GM21526 (cell line): ENCODE results near the gene NUDC.

Experiments
- ATAC-seq: cut with Tn5 transposase; IDR thresholded peaks from one replicate; pipeline ENCODE4 v1.9.1; 2021; ENCODE audit warnings: moderate library complexity; ENCODE audit not compliant: unreplicated experiment, low FRiP score

The NUDC gene

GRCh38 chr1:26949266-26949925 is 27.9 kb downstream of the NUDC start:
- no peak for ATAC-seq

DNA sequence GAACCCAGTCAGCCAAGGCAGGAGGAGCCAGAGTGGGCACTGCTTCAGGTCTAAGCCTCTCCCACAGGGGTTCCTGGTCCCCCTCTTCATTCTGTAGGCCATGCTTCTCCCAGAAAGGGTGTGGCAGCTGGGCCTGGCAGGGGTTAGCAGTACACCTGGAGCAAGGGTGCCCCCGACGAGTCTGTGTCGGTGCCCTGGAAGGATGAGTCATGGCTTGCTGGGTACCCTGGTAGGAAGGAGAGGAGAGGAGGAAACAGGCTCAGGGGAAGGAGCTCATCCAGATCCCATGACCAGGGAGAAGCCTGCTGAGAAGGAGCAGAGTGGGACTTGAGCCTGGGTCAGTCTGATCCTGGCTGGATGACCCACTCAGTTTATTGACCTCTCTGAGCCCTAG is 28.4 kb downstream of the NUDC start:
- no peak for ATAC-seq

- no peak for ATAC-seq
Measured at GRCh38 chr1:26950602-26951001, 29.1 kb downstream of the NUDC start.

DNA sequence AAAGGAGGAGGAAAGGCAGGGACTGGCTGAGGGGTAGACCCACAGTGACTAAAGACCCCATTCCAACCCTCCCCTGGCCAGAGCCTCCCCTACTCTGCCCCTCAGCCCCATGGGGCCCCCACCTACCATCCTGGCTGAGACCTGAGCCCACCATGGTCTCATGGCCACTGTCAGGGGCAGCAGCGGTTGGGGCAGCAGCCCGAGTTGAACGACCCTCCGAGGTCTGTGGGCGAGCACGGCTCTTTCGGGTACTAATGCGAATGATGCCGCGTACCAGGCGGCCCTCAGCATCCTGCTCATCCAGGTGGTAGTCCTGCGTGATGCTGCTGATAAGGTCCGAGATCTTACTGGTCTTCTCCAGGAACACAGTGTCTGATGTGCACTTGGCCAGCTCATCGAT is 29.7 kb downstream of the NUDC start:
- no peak for ATAC-seq

DNA sequence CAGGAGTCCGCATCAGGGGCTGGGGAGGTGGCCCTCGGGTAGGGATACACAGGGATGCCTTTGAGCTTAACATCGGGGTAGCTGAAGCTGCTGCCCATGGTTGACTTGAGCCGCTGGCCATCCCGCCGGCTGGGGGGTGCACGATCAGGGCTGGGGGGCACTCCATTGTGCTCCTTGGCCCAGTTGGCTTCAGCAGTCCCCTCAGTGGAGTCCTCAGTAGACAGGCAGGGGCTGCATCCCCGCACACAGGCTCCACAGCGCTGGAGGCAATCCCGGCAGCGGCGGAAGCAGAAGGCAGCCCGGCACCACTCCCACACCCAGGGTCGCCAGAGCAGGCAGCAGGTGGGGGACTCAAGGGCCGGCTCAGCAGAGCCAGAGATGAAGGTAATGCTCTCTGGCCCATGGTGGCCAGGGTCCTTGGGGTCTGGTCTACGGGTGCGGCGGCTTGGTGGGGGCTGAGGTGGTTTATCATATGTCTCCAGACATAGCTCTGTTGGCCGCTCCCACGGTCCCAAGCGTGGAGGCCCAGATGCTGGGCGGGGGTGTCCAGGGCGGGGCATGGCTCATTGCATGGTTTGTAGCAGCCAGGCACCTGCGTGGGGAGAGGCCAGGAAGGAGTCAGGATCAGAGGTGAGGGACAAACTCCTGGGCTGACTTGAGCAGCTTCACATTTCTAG is 30.4 kb downstream of the NUDC start:
- ATAC-seq = no peak

DNA sequence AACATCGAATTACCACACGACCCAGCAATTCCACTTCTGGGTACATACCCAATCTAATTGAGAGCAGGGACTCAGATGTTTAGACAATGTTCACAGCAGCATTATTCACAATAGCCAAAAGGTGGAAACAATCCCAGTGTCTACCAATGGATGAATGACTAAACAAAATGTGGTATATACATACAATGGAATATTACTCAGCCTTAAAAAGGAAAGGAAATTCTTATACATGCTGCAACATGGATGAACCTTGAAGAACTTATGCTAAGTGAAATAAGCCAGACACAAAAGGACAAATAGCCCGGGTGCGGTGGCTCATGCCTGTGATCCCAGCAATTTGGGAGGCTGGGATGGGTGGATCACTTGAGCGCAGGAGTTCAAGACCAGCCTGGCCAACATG is 31.8 kb downstream of the NUDC start:
- ATAC-seq = no peak

DNA sequence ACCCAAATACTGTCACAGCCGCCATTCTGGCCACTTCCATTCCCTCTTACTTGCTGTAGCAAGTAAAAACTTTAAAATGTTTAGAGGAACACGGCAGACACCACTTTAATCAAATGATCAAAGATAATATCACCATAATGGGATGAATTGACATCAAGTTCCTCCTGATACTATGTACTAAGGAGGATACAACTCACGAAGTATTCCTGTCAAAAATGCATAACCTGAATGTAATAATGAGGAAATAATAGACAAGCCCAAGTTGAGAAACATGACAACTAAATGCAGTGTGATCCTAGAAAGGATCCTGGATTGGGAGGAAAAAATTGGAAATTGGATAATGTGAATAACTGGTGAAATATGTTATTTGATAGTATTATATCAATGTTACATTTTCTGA is 34.8 kb downstream of the NUDC start:
- ATAC-seq = no peak

GRCh38 chr1:26957306-26957705 is 35.8 kb downstream of the NUDC start:
- no peak for ATAC-seq

DNA sequence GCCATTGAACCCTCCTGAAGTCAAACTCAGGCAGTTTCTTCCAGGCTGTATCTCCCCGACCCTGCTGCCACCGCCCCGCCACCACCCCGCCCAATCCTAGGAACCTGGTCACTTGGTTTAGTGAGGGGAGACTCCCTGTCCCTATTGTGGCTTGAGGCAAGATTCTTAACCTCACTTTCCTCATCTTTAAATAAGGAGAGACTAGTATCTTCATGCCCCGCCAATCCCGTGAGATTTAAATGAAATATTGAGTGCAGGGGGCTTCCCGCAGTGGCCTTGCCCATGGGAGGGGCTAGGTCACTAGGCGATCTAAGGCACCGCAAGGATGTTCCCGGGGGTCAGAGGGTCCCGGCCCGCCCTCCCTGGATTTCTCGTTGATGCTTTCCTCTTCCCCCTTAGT is 37.7 kb downstream of the NUDC start:
- no peak for ATAC-seq

- ATAC-seq = no peak
Measured at GRCh38 chr1:26959722-26960624, 38.4 kb downstream of the NUDC start, which contains the start of gene KDF1. Gene KDF1 (minus strand): TSS chr1:26960468. CDS start chr1:26952380, 8,088 bp downstream.

DNA sequence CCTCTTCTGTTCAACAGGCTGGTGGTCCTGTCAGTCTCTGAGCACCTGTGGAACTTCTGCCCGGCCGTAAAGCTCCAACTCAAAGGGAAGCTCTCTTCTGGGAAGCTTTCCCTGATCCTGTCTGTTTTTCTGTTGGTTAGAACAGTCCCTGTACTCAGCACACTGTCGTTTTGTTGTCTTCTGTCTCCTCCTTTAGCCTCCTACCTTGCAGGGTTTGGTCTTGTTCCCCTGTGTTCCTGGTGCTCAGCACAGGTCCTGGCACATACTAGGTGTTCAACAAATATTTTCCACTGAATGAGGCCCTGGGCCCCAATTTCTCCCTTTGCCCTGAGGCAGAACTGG is 39.1 kb downstream of the NUDC start:
- ATAC-seq = no peak

DNA sequence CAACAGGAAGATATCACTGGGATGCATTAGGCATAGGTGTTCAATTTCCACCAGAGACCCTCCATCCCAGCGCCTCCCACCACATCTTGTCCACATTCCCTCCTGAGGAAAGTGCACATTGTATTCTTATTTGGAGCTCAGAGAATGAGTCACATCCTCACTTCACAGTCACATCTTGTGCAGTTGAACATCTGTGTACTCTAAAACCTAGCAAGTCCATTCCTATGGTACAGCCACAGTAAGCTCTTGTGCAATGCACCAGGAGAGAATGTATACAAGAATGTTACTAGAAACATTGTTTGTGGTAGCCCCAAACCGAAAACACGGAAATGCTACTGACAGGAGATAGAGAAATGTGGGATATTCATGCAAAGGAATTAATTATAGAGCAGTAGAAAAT is 40.3 kb downstream of the NUDC start:
- ATAC-seq = no peak

DNA sequence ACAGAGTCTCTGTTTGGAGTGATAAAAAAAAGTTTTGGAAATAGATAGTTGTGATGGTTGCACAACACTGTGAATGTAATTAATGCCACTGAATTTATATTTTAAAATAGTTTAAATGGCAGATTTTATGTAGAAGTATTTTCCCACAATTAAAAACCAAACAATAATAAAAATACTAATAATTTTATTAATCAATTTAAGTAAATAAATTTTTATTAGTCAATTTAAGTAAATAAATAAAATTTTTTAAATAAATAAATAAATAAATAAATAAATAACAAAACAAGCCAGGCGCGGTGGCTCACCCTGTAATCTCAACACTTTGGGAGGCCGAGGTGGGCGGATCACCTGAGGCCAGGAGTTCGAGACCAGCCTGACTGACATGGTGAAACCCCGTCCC is 43.7 kb downstream of the NUDC start:
- no peak for ATAC-seq

- no peak for ATAC-seq
Measured at GRCh38 chr1:26965628-26966027, 44.1 kb downstream of the NUDC start.

DNA sequence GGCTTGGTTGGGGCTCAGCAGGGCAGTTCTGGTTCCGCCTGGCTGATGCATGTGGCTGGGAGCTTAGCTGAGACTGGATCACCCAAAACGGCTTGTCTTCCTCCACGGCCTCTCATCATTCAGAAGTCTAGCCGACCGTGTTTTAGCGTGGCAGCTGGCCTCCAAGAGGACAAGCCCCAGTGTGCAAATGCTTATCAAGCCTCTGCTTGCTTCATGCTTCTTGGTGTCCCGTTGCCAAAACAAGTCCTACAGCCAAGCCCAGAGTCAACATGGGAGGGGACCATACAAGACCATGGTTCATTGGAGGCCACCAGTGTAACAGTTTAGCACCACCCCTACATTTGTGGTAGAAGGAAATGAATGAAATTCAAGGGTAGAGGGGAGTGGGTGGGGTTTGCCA is 49.3 kb downstream of the NUDC start:
- no peak for ATAC-seq

DNA sequence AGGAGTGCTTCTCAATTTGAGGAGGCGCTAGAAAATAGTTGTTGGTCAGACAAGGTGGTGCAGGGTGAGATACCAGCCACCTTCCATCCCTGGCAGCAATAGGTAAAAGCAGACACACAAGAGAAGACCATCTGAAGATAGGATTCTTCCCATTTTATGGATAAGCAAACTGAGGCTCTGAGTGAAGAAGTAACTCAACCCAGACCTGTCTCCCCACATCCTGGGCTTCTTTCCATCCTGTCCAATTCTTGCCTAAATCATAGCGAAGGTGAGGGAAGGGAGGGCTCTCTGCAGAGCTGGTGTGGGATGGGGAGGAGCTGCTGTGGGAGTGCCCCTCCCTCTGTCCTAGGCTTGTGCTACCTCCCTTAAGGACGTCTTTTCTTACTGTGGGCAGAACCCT is 50.0 kb downstream of the NUDC start:
- ATAC-seq = no peak

DNA sequence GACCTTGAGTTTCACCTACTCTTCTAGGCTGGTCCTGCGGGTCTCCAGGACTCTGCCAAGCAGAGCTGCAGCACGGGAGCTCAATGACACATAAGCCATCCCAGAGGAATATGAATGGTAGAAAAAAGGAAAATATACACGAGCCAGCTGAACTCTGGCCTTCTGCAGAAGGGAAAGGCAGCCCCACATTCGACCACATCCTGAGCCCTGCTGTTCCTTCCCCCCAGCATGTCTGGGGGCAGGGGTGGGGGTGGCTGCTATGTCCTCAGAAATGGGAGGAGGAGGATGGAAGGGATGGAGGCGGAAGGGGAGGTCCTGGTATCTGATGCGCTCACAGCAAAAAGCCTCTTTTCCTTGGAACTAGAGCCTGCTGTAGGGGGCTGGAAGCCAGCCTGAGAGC is 50.8 kb downstream of the NUDC start:
- ATAC-seq = no peak

DNA sequence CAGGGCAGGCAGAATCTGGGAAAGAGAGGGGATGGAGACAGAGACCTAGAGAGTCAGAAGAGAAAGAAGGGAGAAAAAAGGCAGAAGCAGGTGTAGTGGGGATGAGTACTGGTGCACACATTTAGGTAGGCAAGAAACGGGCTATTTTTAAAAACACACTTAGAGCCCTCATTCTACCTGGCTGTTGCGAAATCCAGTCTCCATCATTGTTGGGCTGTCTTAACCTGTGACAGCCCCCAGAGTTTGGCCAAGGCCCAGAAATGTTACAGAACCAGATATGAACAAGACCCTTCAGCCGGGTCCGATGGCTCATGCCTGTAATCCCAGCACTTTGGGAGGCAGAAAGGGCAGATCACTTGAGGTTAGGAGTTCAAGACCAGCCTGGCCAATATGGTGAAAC is 51.3 kb downstream of the NUDC start:
- no peak for ATAC-seq

GRCh38 chr1:26976621-26977510 is 55.3 kb downstream of the NUDC start:
- no peak for ATAC-seq

DNA sequence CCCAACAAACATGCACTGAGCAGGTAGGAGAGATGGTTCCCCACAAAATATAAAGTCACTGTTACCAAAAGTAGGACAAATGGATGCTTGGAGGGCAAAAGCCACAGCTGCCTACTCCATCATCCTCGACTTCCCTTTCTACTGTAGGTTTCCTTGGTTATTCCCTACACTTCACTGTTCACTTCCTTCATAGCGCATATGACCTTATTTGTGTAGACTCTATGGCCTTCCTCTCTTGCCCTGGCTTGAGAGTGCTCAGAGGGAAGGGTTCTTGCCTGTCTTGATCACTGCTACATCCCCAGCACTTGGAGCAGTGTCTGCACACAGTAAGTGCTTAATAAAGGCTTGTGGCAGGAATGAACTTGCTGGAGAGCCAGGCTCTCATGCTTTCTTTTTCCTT is 57.4 kb downstream of the NUDC start:
- no peak for ATAC-seq
